MM.1S (cell line): ENCODE measurements around the gene EMC6.

Experiments used
- EZH2 ChIP-seq: fragments of 300-600 bp; sonication (generic); optimal IDR thresholded peaks from 2 replicates; pipeline ENCODE3; 2017; ENCODE audit warnings: low read depth, mild to moderate bottlenecking, antibody characterized with exemption, low read length, mixed read lengths
- TF ChIP-seq, protein P1 (sequence below): fragments of 300-600 bp; sonication (generic); IDR thresholded peaks from 2 replicates; pipeline ENCODE4 v1.5.1; 2016; ENCODE audit warnings: antibody characterized with exemption, low read length, mixed read lengths

DNA sequence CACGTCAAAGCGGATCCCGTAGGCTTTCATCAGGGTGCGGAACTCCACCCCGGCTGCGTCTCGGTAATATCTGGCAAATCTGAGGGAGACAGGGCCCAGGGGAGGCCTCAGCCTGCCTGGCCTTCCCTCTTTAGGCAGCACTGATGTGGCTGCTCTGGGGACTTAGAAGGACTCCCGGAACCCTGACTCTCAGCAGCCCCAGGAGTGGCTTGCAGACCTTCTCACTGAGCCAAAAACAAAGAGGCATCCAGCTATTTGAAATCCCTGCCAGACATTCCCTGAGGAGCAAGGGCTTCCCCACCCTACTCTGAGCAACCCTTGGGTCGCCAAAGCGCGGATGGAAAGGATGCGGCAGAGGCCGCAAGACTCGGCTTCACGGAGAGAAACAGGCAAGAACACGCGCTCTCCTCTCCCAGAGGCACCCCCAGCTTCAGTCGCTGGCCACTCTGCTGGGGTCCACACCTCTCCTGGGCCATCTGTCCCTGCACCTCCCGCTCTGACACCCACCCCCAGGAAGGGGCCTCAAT lies 19.5 kb downstream of the EMC6 start:
- TF ChIP-seq, protein P1, sequence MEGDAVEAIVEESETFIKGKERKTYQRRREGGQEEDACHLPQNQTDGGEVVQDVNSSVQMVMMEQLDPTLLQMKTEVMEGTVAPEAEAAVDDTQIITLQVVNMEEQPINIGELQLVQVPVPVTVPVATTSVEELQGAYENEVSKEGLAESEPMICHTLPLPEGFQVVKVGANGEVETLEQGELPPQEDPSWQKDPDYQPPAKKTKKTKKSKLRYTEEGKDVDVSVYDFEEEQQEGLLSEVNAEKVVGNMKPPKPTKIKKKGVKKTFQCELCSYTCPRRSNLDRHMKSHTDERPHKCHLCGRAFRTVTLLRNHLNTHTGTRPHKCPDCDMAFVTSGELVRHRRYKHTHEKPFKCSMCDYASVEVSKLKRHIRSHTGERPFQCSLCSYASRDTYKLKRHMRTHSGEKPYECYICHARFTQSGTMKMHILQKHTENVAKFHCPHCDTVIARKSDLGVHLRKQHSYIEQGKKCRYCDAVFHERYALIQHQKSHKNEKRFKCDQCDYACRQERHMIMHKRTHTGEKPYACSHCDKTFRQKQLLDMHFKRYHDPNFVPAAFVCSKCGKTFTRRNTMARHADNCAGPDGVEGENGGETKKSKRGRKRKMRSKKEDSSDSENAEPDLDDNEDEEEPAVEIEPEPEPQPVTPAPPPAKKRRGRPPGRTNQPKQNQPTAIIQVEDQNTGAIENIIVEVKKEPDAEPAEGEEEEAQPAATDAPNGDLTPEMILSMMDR: no peak
- TF ChIP-seq EZH2: no peak
